ENCODE results near the gene MRPS23. TPM values are rescaled to one million over a fixed set of nuclear protein-coding genes. Genes with fewer than 3 reads are reported as not detected.

Gene MRPS23
- total and polyA plus RNA-seq, 12 donors: 8.5 to 90.6 (median 36.6) TPM

DNA sequence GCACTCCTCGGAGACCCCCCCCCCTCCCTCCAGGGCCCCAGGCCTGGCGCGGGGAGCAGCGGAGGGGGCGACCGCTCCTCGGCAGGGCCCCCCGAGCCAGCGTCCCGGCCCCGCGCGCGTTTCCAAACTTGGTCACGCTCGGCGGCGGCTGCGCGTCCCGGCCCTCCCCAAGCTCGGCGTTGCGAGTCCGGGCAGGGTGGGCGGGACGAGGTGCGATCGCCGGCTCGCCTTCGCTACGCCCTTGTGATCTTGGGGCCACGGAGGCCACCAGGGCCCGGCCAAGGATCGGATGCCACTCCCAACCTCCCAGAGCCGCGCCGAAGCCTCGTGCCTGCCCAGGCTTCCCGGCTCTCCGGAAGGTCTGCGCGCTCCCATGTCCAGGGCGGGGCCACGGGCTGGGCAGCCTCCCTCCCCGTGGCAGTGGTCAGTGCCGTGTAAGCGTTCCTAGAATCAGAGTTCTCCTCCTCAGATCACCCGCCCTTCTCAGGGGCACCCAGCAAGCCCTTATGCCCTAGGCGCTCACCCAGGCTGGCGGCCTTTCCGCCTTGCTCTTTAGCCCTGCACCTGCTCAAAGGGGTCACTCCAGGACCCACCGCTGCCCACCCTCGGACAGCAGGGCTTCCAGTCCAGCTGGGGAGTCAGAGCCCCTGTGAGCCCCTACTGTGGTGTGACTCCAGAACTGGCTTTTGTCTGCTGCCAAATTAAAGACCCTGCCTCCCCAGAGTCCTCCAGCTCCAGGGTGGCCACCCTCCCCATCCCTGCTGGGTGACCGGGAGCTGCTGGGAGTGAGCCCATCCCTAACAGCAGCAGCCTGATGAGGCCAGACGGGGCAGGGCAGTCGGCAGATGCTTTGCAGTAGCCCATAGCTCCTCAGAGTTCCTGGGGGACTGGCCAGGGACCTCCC lies 12.2 kb upstream of the MRPS23 start:
- intact Hi-C loops (cut with DNase I): loop anchor here (5.0 to 10.0 kb wide), 2 partner anchors 135 to 253 kb away; no protein-coding TSS in a partner anchor
- H3K4me3 ChIP-seq: peak overlapping the region in 2 of 4 donors; percentile 28 to 60
- TF ChIP-seq, protein P1, sequence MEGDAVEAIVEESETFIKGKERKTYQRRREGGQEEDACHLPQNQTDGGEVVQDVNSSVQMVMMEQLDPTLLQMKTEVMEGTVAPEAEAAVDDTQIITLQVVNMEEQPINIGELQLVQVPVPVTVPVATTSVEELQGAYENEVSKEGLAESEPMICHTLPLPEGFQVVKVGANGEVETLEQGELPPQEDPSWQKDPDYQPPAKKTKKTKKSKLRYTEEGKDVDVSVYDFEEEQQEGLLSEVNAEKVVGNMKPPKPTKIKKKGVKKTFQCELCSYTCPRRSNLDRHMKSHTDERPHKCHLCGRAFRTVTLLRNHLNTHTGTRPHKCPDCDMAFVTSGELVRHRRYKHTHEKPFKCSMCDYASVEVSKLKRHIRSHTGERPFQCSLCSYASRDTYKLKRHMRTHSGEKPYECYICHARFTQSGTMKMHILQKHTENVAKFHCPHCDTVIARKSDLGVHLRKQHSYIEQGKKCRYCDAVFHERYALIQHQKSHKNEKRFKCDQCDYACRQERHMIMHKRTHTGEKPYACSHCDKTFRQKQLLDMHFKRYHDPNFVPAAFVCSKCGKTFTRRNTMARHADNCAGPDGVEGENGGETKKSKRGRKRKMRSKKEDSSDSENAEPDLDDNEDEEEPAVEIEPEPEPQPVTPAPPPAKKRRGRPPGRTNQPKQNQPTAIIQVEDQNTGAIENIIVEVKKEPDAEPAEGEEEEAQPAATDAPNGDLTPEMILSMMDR (IDR thresholded peaks at IDR 0.05): no peak
- TF ChIP-seq POLR2A (IDR thresholded peaks at IDR 0.05): peak; percentile 25 to 83
- H3K4me1 ChIP-seq (replicated peaks in 1 of 2): peaks cover 22 to 32% of the 10 kb centered on the region in 2 donors
- H3K27ac ChIP-seq: peak overlapping the region; percentile 84 to 95 (median 94)
- H3K9me3 ChIP-seq (replicated peaks in 1 of 3): no peaks in the 10 kb centered on the region
- DNase-seq: peak; percentile 76 to 92 (median 87)
- no peaks in the 10 kb centered on the region for H3K27me3 ChIP-seq
- peaks cover 0 to 9% of the 10 kb centered on the region in 2 donors for H3K36me3 ChIP-seq (replicated peaks in 1 of 2)
- WGBS, 4 donors: 6 to 24% (median 10%) methylated on average over 10 to 58 of the region's 58 CpGs

DNA sequence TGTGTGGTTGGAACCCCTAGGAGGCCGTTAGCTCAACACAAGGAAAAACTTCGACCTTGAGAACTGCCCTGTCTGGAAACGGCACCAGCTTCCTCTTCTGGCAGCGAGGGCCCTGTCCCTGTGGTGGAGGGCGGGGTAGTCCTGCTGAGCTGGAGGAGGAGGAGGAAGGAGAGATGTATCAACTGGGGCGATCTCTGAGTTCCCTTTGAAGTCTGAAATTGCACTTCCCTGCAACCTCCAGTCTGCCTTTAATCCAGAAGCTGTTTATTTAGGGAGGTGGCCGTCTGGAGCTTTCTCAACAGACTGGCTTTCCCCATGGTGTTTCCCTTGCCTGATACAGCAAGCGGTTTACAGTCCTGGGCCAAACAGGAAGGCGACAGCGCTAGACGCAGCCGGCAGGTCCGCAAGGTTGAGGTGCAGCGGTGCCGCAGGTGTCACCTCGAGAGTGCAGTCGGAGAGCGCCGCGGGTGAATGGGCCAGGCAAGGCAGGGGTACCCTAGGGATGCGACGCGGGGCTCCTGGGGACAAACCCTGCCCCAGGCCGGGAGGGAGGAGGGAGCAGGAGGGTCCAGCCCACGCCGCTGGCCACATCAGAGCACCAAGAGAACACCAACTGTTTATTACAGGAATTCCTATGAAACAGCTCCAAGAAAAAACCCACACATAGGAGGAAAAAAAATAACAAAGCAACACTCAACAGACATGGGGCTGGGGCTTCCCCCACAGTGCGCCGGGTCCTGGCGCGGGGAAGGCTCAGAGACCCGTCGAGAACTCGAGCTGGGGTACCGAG lies 11.4 kb upstream of the MRPS23 start:
- Histone ChIP-seq H3K27me3 (no peaks in the 10 kb centered on the region), H3K27ac (peak overlapping the region; percentile 84 to 95 (median 94)), H3K36me3 (replicated peaks in 1 of 2) (peaks cover 0 to 4% of the 10 kb centered on the region in 2 donors), H3K9me3 (replicated peaks in 1 of 3) (no peaks in the 10 kb centered on the region), H3K4me3 (peak overlapping the region in 2 of 4 donors; percentile 28 to 60), H3K4me1 (replicated peaks in 1 of 2) (peaks cover 22 to 32% of the 10 kb centered on the region in 2 donors)
- DNase-seq: peak; percentile 66 to 94 (median 91)
- 1 to 4% (median 2%) methylated on average over 25 to 34 of the region's 34 CpGs for WGBS, 4 donors
- TF ChIP-seq, protein P1 (IDR thresholded peaks at IDR 0.05): no peak
- TF ChIP-seq POLR2A (IDR thresholded peaks at IDR 0.05): peak in 1 of 2 donors; percentile 76
- intact Hi-C loops (cut with DNase I): loop anchor here (5.0 to 10.0 kb wide), 2 partner anchors 136 to 254 kb away; no protein-coding TSS in a partner anchor

DNA sequence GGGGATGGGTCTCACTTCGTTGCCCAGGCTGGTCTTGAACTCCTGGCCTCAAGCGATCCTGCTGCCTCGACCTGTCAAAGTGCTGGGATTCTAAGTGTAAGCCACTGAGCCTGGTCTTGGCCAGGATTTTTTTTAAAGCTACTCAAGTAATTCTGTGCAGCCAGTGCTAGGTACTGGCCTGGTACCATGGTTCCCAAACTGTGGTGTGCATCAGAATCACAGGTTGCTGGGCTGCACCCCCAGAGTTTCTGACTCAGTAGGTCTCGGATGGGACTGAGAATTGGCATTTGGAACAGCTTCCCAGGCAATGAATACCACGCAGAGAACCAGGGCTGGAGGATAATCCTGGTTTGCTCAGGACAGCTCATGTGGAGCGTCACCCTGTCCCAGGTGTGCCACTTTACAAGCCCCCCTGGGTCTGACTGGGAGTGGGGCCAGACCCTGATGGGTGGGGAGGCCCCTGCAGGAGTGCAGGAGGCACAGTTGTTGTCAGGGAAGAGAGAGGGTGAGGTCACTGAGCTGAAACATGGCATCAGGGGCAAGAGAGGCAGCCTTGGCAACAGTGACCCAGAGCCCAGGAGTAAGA lies 10.7 kb upstream of the MRPS23 start:
- 35 to 59% (median 48%) methylated on average over 5 to 6 of the region's 6 CpGs for WGBS, 4 donors
- Histone ChIP-seq H3K4me3 (no peak overlapping the region), H3K27ac (peak overlapping the region; percentile 84 to 95 (median 94)), H3K4me1 (replicated peaks in 1 of 2) (peaks cover 22 to 32% of the 10 kb centered on the region in 2 donors), H3K27me3 (no peaks in the 10 kb centered on the region), H3K36me3 (replicated peaks in 1 of 2) (no peaks in the 10 kb centered on the region), H3K9me3 (replicated peaks in 1 of 3) (no peaks in the 10 kb centered on the region)
- DNase-seq: no peak
- TF ChIP-seq POLR2A (IDR thresholded peaks at IDR 0.05): no peak
- TF ChIP-seq, protein P1 (IDR thresholded peaks at IDR 0.05): no peak
- intact Hi-C loops (cut with DNase I): loop anchor here (5.0 to 10.0 kb wide), 2 partner anchors 137 to 254 kb away; no protein-coding TSS in a partner anchor
